Measurements from ENCODE around the gene GZMM. TPM values are rescaled to one million over a fixed set of nuclear protein-coding genes. Genes with fewer than 3 reads are reported as not detected.

The GZMM gene
- total and polyA plus RNA-seq, 2 experiments from 2014 or later: 0.29 TPM; not detected in 1

DNA sequence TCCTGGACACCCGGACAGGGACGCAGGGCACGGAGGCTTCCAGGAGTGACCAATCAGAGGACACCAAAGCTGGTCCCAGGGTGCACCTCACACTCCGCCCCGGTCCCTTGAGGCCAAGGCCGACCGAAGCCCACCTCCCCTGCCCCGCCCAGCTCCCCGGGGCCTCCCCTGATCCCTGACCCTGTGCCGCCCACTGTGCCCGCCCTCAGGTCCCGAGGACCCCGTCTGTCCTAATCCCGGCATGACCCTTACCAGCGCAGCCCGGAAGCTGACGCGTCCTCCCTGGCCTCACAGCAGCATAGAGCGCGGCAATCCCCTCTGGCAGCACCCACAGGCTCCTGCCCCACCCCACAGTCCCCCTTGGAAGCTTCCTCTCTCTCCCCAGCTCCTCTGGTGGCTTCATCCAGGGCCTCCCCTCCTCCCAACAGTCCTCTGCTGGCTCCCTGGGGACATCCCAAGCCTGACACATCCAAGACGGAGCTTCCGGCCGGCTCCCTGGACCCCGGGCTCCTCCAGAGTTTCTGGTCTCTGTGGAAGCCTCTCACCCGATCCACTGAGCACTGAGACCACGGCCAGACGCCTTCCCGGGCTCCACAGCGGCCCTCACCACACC lies 19.7 kb upstream of the GZMM start:
- Histone ChIP-seq H3K27ac (ENCODE audit: low read depth) (no peak overlapping the region), H3K4me3 (no peak overlapping the region), H3K9me2 (ENCODE audit: insufficient read depth) (no peaks in the 10 kb centered on the region), H2AFZ (no peak overlapping the region), H3K4me1 (ENCODE audit: insufficient read depth) (no peaks in the 10 kb centered on the region), H3F3A (replicated peaks; ENCODE audit: low read depth) (0 out of 2 replicates have a peak, but pooled peaks cover 3% of the 10 kb centered on the region), H3K27me3 (ENCODE audit: insufficient read depth) (peaks cover 20% of the 10 kb centered on the region), H3K79me2 (replicated peaks; ENCODE audit: insufficient read depth) (no peaks in the 10 kb centered on the region), H3K36me3 (ENCODE audit: insufficient read depth) (no peaks in the 10 kb centered on the region), H4K20me1 (replicated peaks; ENCODE audit: insufficient read depth) (no peaks in the 10 kb centered on the region), H3K4me2 (no peak overlapping the region)
- H3K4me1 Mint-ChIP-seq: peaks cover 7% of the 10 kb centered on the region
- peaks cover 24% of the 10 kb centered on the region for H3K9me3 Mint-ChIP-seq
- no peak overlapping the region for H3K27ac Mint-ChIP-seq
- TF ChIP-seq STAT1 (IDR thresholded peaks at IDR 0.05; ENCODE audit: unreplicated experiment): no peak
- TF ChIP-seq CREB1 (CRISPR knock-in tag; IDR thresholded peaks at IDR 0.05; ENCODE audit: low read depth): no peak
- TF ChIP-seq, protein P1, sequence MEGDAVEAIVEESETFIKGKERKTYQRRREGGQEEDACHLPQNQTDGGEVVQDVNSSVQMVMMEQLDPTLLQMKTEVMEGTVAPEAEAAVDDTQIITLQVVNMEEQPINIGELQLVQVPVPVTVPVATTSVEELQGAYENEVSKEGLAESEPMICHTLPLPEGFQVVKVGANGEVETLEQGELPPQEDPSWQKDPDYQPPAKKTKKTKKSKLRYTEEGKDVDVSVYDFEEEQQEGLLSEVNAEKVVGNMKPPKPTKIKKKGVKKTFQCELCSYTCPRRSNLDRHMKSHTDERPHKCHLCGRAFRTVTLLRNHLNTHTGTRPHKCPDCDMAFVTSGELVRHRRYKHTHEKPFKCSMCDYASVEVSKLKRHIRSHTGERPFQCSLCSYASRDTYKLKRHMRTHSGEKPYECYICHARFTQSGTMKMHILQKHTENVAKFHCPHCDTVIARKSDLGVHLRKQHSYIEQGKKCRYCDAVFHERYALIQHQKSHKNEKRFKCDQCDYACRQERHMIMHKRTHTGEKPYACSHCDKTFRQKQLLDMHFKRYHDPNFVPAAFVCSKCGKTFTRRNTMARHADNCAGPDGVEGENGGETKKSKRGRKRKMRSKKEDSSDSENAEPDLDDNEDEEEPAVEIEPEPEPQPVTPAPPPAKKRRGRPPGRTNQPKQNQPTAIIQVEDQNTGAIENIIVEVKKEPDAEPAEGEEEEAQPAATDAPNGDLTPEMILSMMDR (conservative IDR thresholded peaks at IDR 0.05; ENCODE audit: low read depth in 2 of 2): no peak
- no peak for TF ChIP-seq NANOG (IDR thresholded peaks at IDR 0.05; ENCODE audit: borderline replicate concordance)
- TF ChIP-seq EZH2phosphoT487 (IDR thresholded peaks at IDR 0.05; ENCODE audit: unreplicated experiment): no peak
- TF ChIP-seq, protein P2, sequence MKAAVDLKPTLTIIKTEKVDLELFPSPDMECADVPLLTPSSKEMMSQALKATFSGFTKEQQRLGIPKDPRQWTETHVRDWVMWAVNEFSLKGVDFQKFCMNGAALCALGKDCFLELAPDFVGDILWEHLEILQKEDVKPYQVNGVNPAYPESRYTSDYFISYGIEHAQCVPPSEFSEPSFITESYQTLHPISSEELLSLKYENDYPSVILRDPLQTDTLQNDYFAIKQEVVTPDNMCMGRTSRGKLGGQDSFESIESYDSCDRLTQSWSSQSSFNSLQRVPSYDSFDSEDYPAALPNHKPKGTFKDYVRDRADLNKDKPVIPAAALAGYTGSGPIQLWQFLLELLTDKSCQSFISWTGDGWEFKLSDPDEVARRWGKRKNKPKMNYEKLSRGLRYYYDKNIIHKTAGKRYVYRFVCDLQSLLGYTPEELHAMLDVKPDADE (IDR thresholded peaks at IDR 0.05): no peak
- H3K27me3 Mint-ChIP-seq (ENCODE audit: insufficient read depth, low read depth, poor library complexity): peaks cover 19% of the 10 kb centered on the region
- peaks cover 17% of the 10 kb centered on the region; the same call in 2 of the 3 replicates for H3K36me3 Mint-ChIP-seq (ENCODE audit: low read depth)
- DNase-seq (ENCODE audit: low spot score) (no peak), ATAC-seq (no peak)
- no peak overlapping the region for H3K4me3 Mint-ChIP-seq

DNA sequence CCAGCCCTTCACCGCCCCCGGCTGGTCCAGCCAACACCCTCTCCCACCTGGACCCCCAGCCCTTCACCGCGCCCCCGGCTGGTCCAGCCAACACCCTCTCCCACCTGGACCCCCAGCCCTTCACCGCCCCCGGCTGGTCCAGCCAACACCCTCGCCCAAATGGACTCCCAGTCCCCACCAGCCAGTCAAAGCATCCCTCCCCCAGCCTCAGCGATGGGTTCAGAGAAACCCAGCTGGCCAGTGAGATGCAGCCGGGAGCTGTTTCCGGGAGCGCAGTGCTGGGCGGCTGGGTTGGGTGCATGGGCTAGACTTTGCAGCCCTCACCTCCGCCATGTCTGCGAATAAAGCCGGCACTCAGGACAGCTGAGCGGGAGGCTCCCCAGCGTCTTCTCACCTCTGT lies 18.8 kb upstream of the GZMM start:
- Mint-ChIP-seq H3K36me3 (ENCODE audit: low read depth) (peaks cover 15% of the 10 kb centered on the region; the same call in 2 of the 3 replicates), H3K4me3 (no peak overlapping the region), H3K9me3 (peaks cover 24% of the 10 kb centered on the region), H3K4me1 (peaks cover 7% of the 10 kb centered on the region), H3K27ac (no peak overlapping the region), H3K27me3 (ENCODE audit: insufficient read depth, low read depth, poor library complexity) (peaks cover 21% of the 10 kb centered on the region)
- Histone ChIP-seq H3F3A (replicated peaks; ENCODE audit: low read depth) (peaks cover 3% of the 10 kb centered on the region; the same call in 1 of the 2 replicates), H3K79me2 (replicated peaks; ENCODE audit: insufficient read depth) (no peaks in the 10 kb centered on the region), H2AFZ (no peak overlapping the region), H3K36me3 (ENCODE audit: insufficient read depth) (no peaks in the 10 kb centered on the region), H3K4me2 (no peak overlapping the region), H3K27me3 (ENCODE audit: insufficient read depth) (peaks cover 12% of the 10 kb centered on the region), H3K27ac (ENCODE audit: low read depth) (no peak overlapping the region), H4K20me1 (replicated peaks; ENCODE audit: insufficient read depth) (no peaks in the 10 kb centered on the region), H3K9me2 (ENCODE audit: insufficient read depth) (no peaks in the 10 kb centered on the region), H3K4me3 (0 out of 2 replicates have a peak overlapping the region, but pooled peaks have one; percentile 7), H3K4me1 (ENCODE audit: insufficient read depth) (no peaks in the 10 kb centered on the region)
- DNase-seq (ENCODE audit: low spot score) (no peak), ATAC-seq (peak; percentile 26)
- TF ChIP-seq EZH2 (IDR thresholded peaks at IDR 0.05; ENCODE audit: low read depth, unreplicated experiment) (no peak), EZH2phosphoT487 (IDR thresholded peaks at IDR 0.05; ENCODE audit: unreplicated experiment) (no peak), CREB1 (CRISPR knock-in tag; IDR thresholded peaks at IDR 0.05; ENCODE audit: low read depth) (no peak), JUNB (IDR thresholded peaks at IDR 0.05; ENCODE audit: unreplicated experiment) (no peak), ZNF331 (CRISPR knock-in tag; IDR thresholded peaks at IDR 0.05; ENCODE audit: low read depth) (no peak), STAT1 (IDR thresholded peaks at IDR 0.05; ENCODE audit: unreplicated experiment) (no peak), ZNF114 (CRISPR knock-in tag; IDR thresholded peaks at IDR 0.05) (no peak)
- TF ChIP-seq, protein P1 (conservative IDR thresholded peaks at IDR 0.05; ENCODE audit: low read depth in 2 of 2): no peak
- TF ChIP-seq, protein P2 (IDR thresholded peaks at IDR 0.05): no peak
- TF ChIP-seq, protein P3, sequence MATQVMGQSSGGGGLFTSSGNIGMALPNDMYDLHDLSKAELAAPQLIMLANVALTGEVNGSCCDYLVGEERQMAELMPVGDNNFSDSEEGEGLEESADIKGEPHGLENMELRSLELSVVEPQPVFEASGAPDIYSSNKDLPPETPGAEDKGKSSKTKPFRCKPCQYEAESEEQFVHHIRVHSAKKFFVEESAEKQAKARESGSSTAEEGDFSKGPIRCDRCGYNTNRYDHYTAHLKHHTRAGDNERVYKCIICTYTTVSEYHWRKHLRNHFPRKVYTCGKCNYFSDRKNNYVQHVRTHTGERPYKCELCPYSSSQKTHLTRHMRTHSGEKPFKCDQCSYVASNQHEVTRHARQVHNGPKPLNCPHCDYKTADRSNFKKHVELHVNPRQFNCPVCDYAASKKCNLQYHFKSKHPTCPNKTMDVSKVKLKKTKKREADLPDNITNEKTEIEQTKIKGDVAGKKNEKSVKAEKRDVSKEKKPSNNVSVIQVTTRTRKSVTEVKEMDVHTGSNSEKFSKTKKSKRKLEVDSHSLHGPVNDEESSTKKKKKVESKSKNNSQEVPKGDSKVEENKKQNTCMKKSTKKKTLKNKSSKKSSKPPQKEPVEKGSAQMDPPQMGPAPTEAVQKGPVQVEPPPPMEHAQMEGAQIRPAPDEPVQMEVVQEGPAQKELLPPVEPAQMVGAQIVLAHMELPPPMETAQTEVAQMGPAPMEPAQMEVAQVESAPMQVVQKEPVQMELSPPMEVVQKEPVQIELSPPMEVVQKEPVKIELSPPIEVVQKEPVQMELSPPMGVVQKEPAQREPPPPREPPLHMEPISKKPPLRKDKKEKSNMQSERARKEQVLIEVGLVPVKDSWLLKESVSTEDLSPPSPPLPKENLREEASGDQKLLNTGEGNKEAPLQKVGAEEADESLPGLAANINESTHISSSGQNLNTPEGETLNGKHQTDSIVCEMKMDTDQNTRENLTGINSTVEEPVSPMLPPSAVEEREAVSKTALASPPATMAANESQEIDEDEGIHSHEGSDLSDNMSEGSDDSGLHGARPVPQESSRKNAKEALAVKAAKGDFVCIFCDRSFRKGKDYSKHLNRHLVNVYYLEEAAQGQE (IDR thresholded peaks at IDR 0.05; ENCODE audit: unreplicated experiment): no peak

All from GM23338 (cell line).